ENCODE data around the gene CACNA1S. TPM values are rescaled to one million over a fixed set of nuclear protein-coding genes. Genes with fewer than 3 reads are reported as not detected.

CACNA1S gene
- total RNA-seq, 1 experiment from 2014 or later, result not detected

- Mint-ChIP-seq H3K4me1 (peaks cover 8 to 14% of the 10 kb centered on the region in 2 experiments), H3K4me3 (no peak overlapping the region), H3K27ac (no peak overlapping the region), H3K36me3 (ENCODE audit: insufficient read depth in 1 of 3, low read depth in 3 of 3) (no peaks in the 10 kb centered on the region), H3K27me3 (ENCODE audit: low read depth) (peaks cover 3% of the 10 kb centered on the region), H3K9me3 (no peaks in the 10 kb centered on the region)
- no peak for TF ChIP-seq CTCF (conservative IDR thresholded peaks at IDR 0.05)
- Histone ChIP-seq H3K56ac (ENCODE audit: insufficient read length, low read depth, low read length) (no peak overlapping the region), H2BK120ac (ENCODE audit: low read depth, low read length, poor library complexity, severe bottlenecking) (no peak overlapping the region), H3K27ac (ENCODE audit: insufficient read length, low read depth, low read length) (no peak overlapping the region), H2BK5ac (ENCODE audit: insufficient read length, low read length) (no peak overlapping the region), H3K9ac (ENCODE audit: extremely low read depth, insufficient read length, low read length) (no peak overlapping the region), H2BK15ac (ENCODE audit: low read depth, low read length) (no peak overlapping the region), H3K4ac (ENCODE audit: low read depth, low read length) (no peak overlapping the region), H3K23me2 (ENCODE audit: insufficient read length, low read depth, low read length, poor library complexity, severe bottlenecking) (no peaks in the 10 kb centered on the region), H2BK12ac (ENCODE audit: insufficient read length, low read depth, low read length) (no peak overlapping the region), H2AFZ (ENCODE audit: low read length) (no peak overlapping the region), H3K27me3 (ENCODE audit: insufficient read depth, low read length) (no peaks in the 10 kb centered on the region), H4K5ac (ENCODE audit: insufficient read length, low read depth, low read length) (no peak overlapping the region), H3K79me1 (ENCODE audit: insufficient read depth, low read depth, low read length, poor library complexity, severe bottlenecking) (no peaks in the 10 kb centered on the region), H3T11ph (ENCODE audit: low read length) (no peak overlapping the region), H3K79me2 (ENCODE audit: insufficient read depth, low read length) (no peaks in the 10 kb centered on the region), H3K4me2 (ENCODE audit: insufficient read depth, insufficient read length, low read length) (no peak overlapping the region), H2BK20ac (ENCODE audit: low read depth, low read length, poor library complexity, severe bottlenecking) (no peak overlapping the region), H2AK5ac (ENCODE audit: insufficient read length, low read length) (no peak overlapping the region), H3K23ac (ENCODE audit: insufficient read length, low read depth, low read length) (no peak overlapping the region), H3K18ac (ENCODE audit: insufficient read length, low read depth, low read length) (no peak overlapping the region), H4K20me1 (ENCODE audit: control insufficient read depth, insufficient read depth, insufficient read length) (no peaks in the 10 kb centered on the region), H3K9me3 (ENCODE audit: control insufficient read depth, low read depth, low read length) (no peaks in the 10 kb centered on the region), H4K91ac (ENCODE audit: insufficient read length, low read depth, low read length) (no peak overlapping the region), H3K14ac (ENCODE audit: insufficient read depth, low read length) (no peak overlapping the region), H3K4me1 (ENCODE audit: insufficient read depth, low read length) (no peaks in the 10 kb centered on the region), H4K8ac (replicated peaks; ENCODE audit: insufficient read length, low read depth, low read length) (no peak overlapping the region)
- no CpG with 5 or more reads among the region's 3 CpGs for WGBS (ENCODE audit: extremely low coverage, insufficient read length, low lambda C conversion rate)
- DNase-seq, result no peak
Measured at GRCh38 chr1:201092738-201093137, 19.5 kb downstream of the CACNA1S start.

All from H9 (cell line).